B cell (primary cell): ENCODE measurements around the gene FER. TPM values are rescaled to one million over a fixed set of nuclear protein-coding genes. Genes with fewer than 3 reads are reported as not detected.

Experiments
- ATAC-seq: fragments of 200-7000 bp; cut with Tn5 transposase; one replicate; pipeline ENCODE4 v1.10.0; 2021; ENCODE audit warnings: low read depth, mild to moderate bottlenecking, moderate number of reproducible peaks, moderate library complexity
- CTCF ChIA-PET: fragments of 350-600 bp; sonication (Branson Sonifier 250); formaldehyde crosslinking; loops from one replicate; lab custom pipeline; 2021; ENCODE audit warnings: antibody characterized with exemption, inconsistent platforms; lab: Charles Lee
- POLR2A ChIA-PET: fragments of 350-600 bp; sonication (Branson Sonifier 250); formaldehyde crosslinking; loops from one replicate; lab custom pipeline; 2021; ENCODE audit warnings: antibody characterized with exemption; lab: Charles Lee
- DNase-seq: peaks from one replicate; pipeline ENCODE4 v3.0.0; 2013
- H2AFZ ChIP-seq: 2 replicates; pipeline ENCODE4 v1.6.1; 2012; ENCODE audit warnings: mild to moderate bottlenecking, low read depth, low read length; ENCODE audit not compliant: insufficient read depth, poor library complexity, severe bottlenecking
- H3K27ac ChIP-seq, 2 donors: 1 replicate in 1 of 2; 2 replicates in 1 of 2; pipeline ENCODE4 v1.5.1; 2012 to 2013; ENCODE audit warnings: low read length in 2 of 2, mild to moderate bottlenecking in 2 of 2, moderate library complexity in 1 of 2
- H3K27me3 ChIP-seq, 4 experiments: fragments of 200-600 bp in 1 of 4; sonication (generic) in 1 of 4; replicated peaks in 1 of 4; 1 replicate in 2 of 4; 2 replicates in 2 of 4; pipeline versions ENCODE4 v1.6.1 to v1.7.0; 2013 to 2016; ENCODE audit warnings: low read length in 3 of 4, mild to moderate bottlenecking in 2 of 4, mixed read lengths in 1 of 4, moderate library complexity in 1 of 4; ENCODE audit not compliant: insufficient read depth in 4 of 4, control insufficient read depth in 3 of 4; ENCODE audit errors: control extremely low read depth in 1 of 4
- H3K36me3 ChIP-seq, 2 experiments: replicated peaks in 1 of 2; 1 replicate in 1 of 2; 2 replicates in 1 of 2; pipeline versions ENCODE4 v1.6.1 to v1.7.1; 2013; ENCODE audit warnings: low read length in 1 of 2; ENCODE audit not compliant: insufficient read depth in 2 of 2, control insufficient read depth in 1 of 2; ENCODE audit errors: control extremely low read depth in 1 of 2, extremely low read depth in 1 of 2
- H3K4me1 ChIP-seq, 2 donors: fragments of 200-600 bp in 1 of 2; sonication (generic) in 1 of 2; 1 replicate in 1 of 2; 2 replicates in 1 of 2; pipeline versions ENCODE4 v1.5.1 to v1.6.1; 2013 to 2017; ENCODE audit warnings: low read length in 2 of 2; ENCODE audit not compliant: control insufficient read depth in 2 of 2, insufficient read depth in 2 of 2
- H3K4me2 ChIP-seq: replicated peaks from 2 replicates; pipeline ENCODE3; 2012; ENCODE audit warnings: mild to moderate bottlenecking, low read depth, low read length; ENCODE audit not compliant: poor library complexity, severe bottlenecking
- H3K4me3 ChIP-seq, 5 experiments: fragments of 200-600 bp in 1 of 5; sonication (generic) in 1 of 5; 1 replicate in 3 of 5; 2 replicates in 2 of 5; pipeline versions ENCODE4 v1.5.1 to v1.7.0; 2011 to 2016; ENCODE audit warnings: low read length in 4 of 5, mild to moderate bottlenecking in 4 of 5, low read depth in 2 of 5, control low read depth in 1 of 5, moderate library complexity in 1 of 5; ENCODE audit not compliant: insufficient read depth in 1 of 5; ENCODE audit errors: control extremely low read depth in 1 of 5, extremely low read depth in 1 of 5
- H3K79me2 ChIP-seq: fragments of 200-600 bp; sonication (generic); one replicate; pipeline ENCODE4 v1.6.0; 2016; ENCODE audit warnings: low read length; ENCODE audit not compliant: control insufficient read depth, insufficient read depth
- H3K9ac ChIP-seq: fragments of 200-600 bp; sonication (generic); 2 replicates; pipeline ENCODE4 v1.6.1; 2017; ENCODE audit warnings: mild to moderate bottlenecking, low read length, moderate library complexity
- H3K9me3 ChIP-seq, 3 donors: one replicate each; pipeline versions ENCODE4 v1.6.1 to v1.7.1; 2013; ENCODE audit warnings: low read length in 2 of 3; ENCODE audit not compliant: control insufficient read depth in 2 of 3, insufficient read depth in 1 of 3; ENCODE audit errors: control extremely low read depth in 1 of 3
- H4K20me1 ChIP-seq: 2 replicates; pipeline ENCODE4 v1.6.0; 2012; ENCODE audit warnings: mild to moderate bottlenecking, low read length; ENCODE audit not compliant: insufficient read depth, control insufficient read depth, poor library complexity, severe bottlenecking
- H3K27ac Mint-ChIP-seq: one replicate; pipeline ENCODE4 v1.8.0; 2021; ENCODE audit warnings: mixed read lengths
- H3K27me3 Mint-ChIP-seq: one replicate; pipeline ENCODE4 v1.8.0; 2021; ENCODE audit warnings: mixed read lengths
- H3K4me1 Mint-ChIP-seq: one replicate; pipeline ENCODE4 v1.8.0; 2021; ENCODE audit warnings: mixed read lengths
- H3K4me3 Mint-ChIP-seq: one replicate; pipeline ENCODE4 v1.8.0; 2021; ENCODE audit warnings: mixed read lengths
- H3K9me3 Mint-ChIP-seq: one replicate; pipeline ENCODE4 v1.8.0; 2022; ENCODE audit warnings: mixed read lengths; ENCODE audit not compliant: insufficient read depth
- CTCF ChIP-seq: fragments of 200-600 bp; IDR thresholded peaks from one replicate; pipeline ENCODE4 v1.8.0; 2022; ENCODE audit warnings: antibody characterized with exemption, mild to moderate bottlenecking
- EZH2 ChIP-seq: IDR thresholded peaks from 2 replicates; pipeline ENCODE4 v1.6.1; 2012; ENCODE audit warnings: borderline replicate concordance, low read depth, mild to moderate bottlenecking, moderate library complexity, low read length; ENCODE audit not compliant: insufficient read depth, poor library complexity, severe bottlenecking
- WGBS: methylation state at CpG from one replicate; pipeline ENCODE4 v1.1.5; 2013; ENCODE audit warnings: missing lambda C conversion rate; ENCODE audit not compliant: insufficient coverage; 5-methylcytosine and 5-hydroxymethylcytosine counted together
- intact Hi-C: fragments of 100-400 bp; cut with micrococcal nuclease; formaldehyde crosslinking; loops from one replicate; pipeline ENCODE4 v1.10.0; 2022
- polyA plus RNA-seq: library from polyadenylated mRNA; depleted of rRNA; stranded (reverse); fragments of >200 nt; gene quantifications from 2 replicates; pipeline ENCODE4 v1.2.3, GENCODE V29; 2012
- total RNA-seq, 2 donors: library from RNA; stranded (reverse); fragments of 120-200 nt in 1 of 2; gene quantifications; 1 replicate in 1 of 2; 2 replicates in 1 of 2; pipeline versions ENCODE4 v1.2.3 to v1.2.4, GENCODE V29; 2013 to 2022

The FER gene
- total and polyA plus RNA-seq, 2 donors (not counting 1 experiment from before 2014, with no cell fraction given) = 1.3 to 41.3 TPM

DNA sequence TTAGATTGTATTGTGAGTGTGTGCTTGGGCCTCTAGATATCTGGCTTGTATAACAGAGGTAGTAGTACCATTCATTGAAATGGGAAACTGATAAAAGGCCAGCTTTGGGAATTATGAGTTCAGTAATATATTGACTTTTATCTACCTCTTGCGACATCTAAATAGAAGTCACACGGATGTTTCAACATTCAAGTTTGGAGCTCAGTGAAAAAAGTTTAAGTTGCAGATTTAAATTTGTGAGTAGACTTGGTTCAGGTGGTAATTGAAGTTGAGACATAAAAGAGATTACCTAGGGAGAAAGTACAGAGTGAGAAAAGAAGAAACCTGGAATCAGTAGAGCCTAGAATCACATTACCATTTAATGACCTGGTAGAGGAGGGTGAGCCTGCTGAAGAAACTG is 189.5 kb downstream of the FER start:
- H3K4me1 Mint-ChIP-seq = no peaks in the 10 kb centered on the region
- Histone ChIP-seq H4K20me1 (no peaks in the 10 kb centered on the region), H3K27ac (no peak overlapping the region), H3K4me2 (no peak overlapping the region), H3K9ac (no peak overlapping the region), H3K36me3 (no peaks in the 10 kb centered on the region), H3K4me1 (no peaks in the 10 kb centered on the region), H2AFZ (no peak overlapping the region), H3K9me3 (no peaks in the 10 kb centered on the region), H3K79me2 (no peaks in the 10 kb centered on the region), H3K27me3 (no peaks in the 10 kb centered on the region), H3K4me3 (no peak overlapping the region)
- ATAC-seq = no peak
- POLR2A ChIA-PET = interaction anchor here (0.6 kb wide), 1 partner anchor 459 kb away, joined by 8 read pairs; no protein-coding TSS in a partner anchor
- TF ChIP-seq CTCF (no peak), EZH2 (no peak)
- H3K9me3 Mint-ChIP-seq = no peaks in the 10 kb centered on the region
- H3K27ac Mint-ChIP-seq = no peak overlapping the region
- no peak overlapping the region for H3K4me3 Mint-ChIP-seq
- no peaks in the 10 kb centered on the region for H3K27me3 Mint-ChIP-seq
- intact Hi-C loops = no loop called here
- CTCF ChIA-PET = interaction anchor here (0.7 kb wide), 1 partner anchor 1300 kb away, joined by 3 read pairs; no protein-coding TSS in a partner anchor
- DNase-seq = no peak
- WGBS = 100% methylated on average over 2 of the region's 2 CpGs

DNA sequence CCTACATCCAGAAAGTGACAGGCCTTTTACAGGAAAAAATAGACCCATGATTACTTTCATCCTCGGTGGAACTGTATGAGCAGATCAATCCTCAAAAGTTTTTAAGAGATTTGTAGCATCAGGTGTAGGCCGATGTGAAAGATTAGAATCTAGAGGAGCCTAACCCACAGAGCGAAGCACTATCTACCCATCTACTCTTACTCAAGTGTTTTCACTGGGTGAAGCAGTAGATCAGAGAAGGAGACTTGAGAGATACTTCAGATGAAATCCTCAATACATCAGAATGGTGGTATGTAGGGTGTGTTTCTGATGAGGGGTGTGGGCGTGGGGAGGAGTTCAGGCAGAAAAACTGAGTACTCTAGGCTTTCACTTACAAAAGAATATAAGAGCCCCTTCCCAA is 192.8 kb downstream of the FER start:
- no peak overlapping the region for H3K27ac ChIP-seq
- H3K4me2 ChIP-seq = no peak overlapping the region
- H3K36me3 ChIP-seq = no peaks in the 10 kb centered on the region
- Mint-ChIP-seq H3K4me1 (no peaks in the 10 kb centered on the region), H3K27me3 (no peaks in the 10 kb centered on the region), H3K9me3 (no peaks in the 10 kb centered on the region), H3K27ac (no peak overlapping the region), H3K4me3 (no peak overlapping the region)
- ChIA-PET CTCF (interaction anchor here (0.7 kb wide), 1 partner anchor 21 kb away, joined by 3 read pairs; no protein-coding TSS in a partner anchor), POLR2A (no interaction called here)
- H3K27me3 ChIP-seq = no peaks in the 10 kb centered on the region
- H4K20me1 ChIP-seq = no peaks in the 10 kb centered on the region
- DNase-seq (no peak), ATAC-seq (no peak)
- TF ChIP-seq CTCF (no peak), EZH2 (no peak)
- no CpG with 5 or more reads among the region's 4 CpGs for WGBS
- H3K4me3 ChIP-seq = no peak overlapping the region
- no peak overlapping the region for H3K9ac ChIP-seq
- no peak overlapping the region for H2AFZ ChIP-seq
- H3K9me3 ChIP-seq = no peaks in the 10 kb centered on the region
- no peaks in the 10 kb centered on the region for H3K79me2 ChIP-seq
- intact Hi-C loops = no loop called here
- no peaks in the 10 kb centered on the region for H3K4me1 ChIP-seq
